Liver (tissue), 9 donors: Measurements from ENCODE around the gene ACAT2. TPM values are rescaled to one million over a fixed set of nuclear protein-coding genes. Genes with fewer than 3 reads are reported as not detected.

Experiments
- DNase-seq: peaks from one replicate; pipeline ENCODE4 v3.0.0-alpha.2; 2017; ENCODE audit warnings: low spot score
- H3K27ac ChIP-seq, 2 donors: one replicate each; pipeline ENCODE4 v1.7.0; 2013; ENCODE audit warnings: inconsistent platforms in 2 of 2, low read length in 2 of 2, control low read depth in 1 of 2, low read depth in 1 of 2, mild to moderate bottlenecking in 1 of 2
- H3K27me3 ChIP-seq, 4 donors: one replicate each; pipeline versions ENCODE4 v1.6.1 to v1.7.0; 2013; ENCODE audit warnings: low read length in 3 of 4, inconsistent platforms in 1 of 4, mild to moderate bottlenecking in 1 of 4, moderate library complexity in 1 of 4; ENCODE audit not compliant: control insufficient read depth in 4 of 4, insufficient read depth in 4 of 4
- H3K36me3 ChIP-seq, 4 donors: one replicate each; pipeline versions ENCODE4 v1.6.1 to v1.7.0; 2013; ENCODE audit warnings: low read length in 3 of 4, mild to moderate bottlenecking in 3 of 4, low read depth in 1 of 4, moderate library complexity in 1 of 4; ENCODE audit not compliant: control insufficient read depth in 4 of 4, insufficient read depth in 3 of 4
- H3K4me1 ChIP-seq, 4 donors: one replicate each; pipeline versions ENCODE4 v1.6.1 to v1.7.0; 2013; ENCODE audit warnings: low read length in 3 of 4, mild to moderate bottlenecking in 3 of 4, moderate library complexity in 1 of 4; ENCODE audit not compliant: control insufficient read depth in 4 of 4, insufficient read depth in 4 of 4
- H3K4me3 ChIP-seq, 3 donors: one replicate each; pipeline versions ENCODE4 v1.6.1 to v1.7.0; 2013; ENCODE audit warnings: low read length in 3 of 3, control low read depth in 1 of 3, low read depth in 1 of 3, mild to moderate bottlenecking in 1 of 3
- H3K9ac ChIP-seq, 2 donors: one replicate each; pipeline ENCODE4 v1.7.0; 2013; ENCODE audit warnings: low read length in 2 of 2, mild to moderate bottlenecking in 2 of 2, moderate library complexity in 2 of 2, control low read depth in 1 of 2, low read depth in 1 of 2
- H3K9me3 ChIP-seq, 4 donors: one replicate each; pipeline versions ENCODE4 v1.6.1 to v1.7.0; 2013; ENCODE audit warnings: low read length in 3 of 4; ENCODE audit not compliant: control insufficient read depth in 4 of 4
- ATF3 ChIP-seq: IDR thresholded peaks from 2 replicates; pipeline ENCODE4 v1.6.1; 2016; ENCODE audit warnings: antibody characterized with exemption
- CTCF ChIP-seq: fragments of 150-350 bp; IDR thresholded peaks from 2 replicates; pipeline ENCODE4 v1.5.1; 2017; ENCODE audit warnings: improper control_type of control experiment, low read depth, low read length; ENCODE audit not compliant: missing input control
- EGR1 ChIP-seq, 2 donors: IDR thresholded peaks; 2 replicates each; pipeline ENCODE4 v1.6.1; 2016 to 2018; ENCODE audit warnings: antibody characterized with exemption in 2 of 2, low read depth in 2 of 2
- FOXA1 ChIP-seq: IDR thresholded peaks from 2 replicates; pipeline ENCODE4 v1.6.1; 2016; ENCODE audit warnings: antibody characterized with exemption
- FOXA2 ChIP-seq: IDR thresholded peaks from 2 replicates; pipeline ENCODE4 v1.6.1; 2016; ENCODE audit warnings: antibody characterized with exemption
- GABPA ChIP-seq, 2 donors: IDR thresholded peaks in 1 of 2; conservative IDR thresholded peaks in 1 of 2; 2 replicates each; pipeline ENCODE4 v1.6.1; 2016; ENCODE audit warnings: antibody characterized with exemption in 2 of 2, mild to moderate bottlenecking in 1 of 2, moderate library complexity in 1 of 2
- HNF4A ChIP-seq, 2 donors: conservative IDR thresholded peaks; 2 replicates each; pipeline ENCODE4 v1.6.1; 2016; ENCODE audit warnings: antibody characterized with exemption in 2 of 2, mild to moderate bottlenecking in 2 of 2
- HNF4G ChIP-seq: IDR thresholded peaks from 2 replicates; pipeline ENCODE4 v1.6.1; 2016; ENCODE audit warnings: antibody characterized with exemption
- JUND ChIP-seq, 2 donors: IDR thresholded peaks; 2 replicates each; pipeline ENCODE4 v1.6.1; 2016; ENCODE audit warnings: antibody characterized with exemption in 2 of 2
- MAX ChIP-seq: IDR thresholded peaks from 2 replicates; pipeline ENCODE4 v1.6.1; 2016; ENCODE audit warnings: antibody characterized with exemption
- NR2F2 ChIP-seq: IDR thresholded peaks from 2 replicates; pipeline ENCODE4 v1.6.1; 2016; ENCODE audit warnings: antibody characterized with exemption
- RAD21 ChIP-seq, 2 donors: IDR thresholded peaks; 2 replicates each; pipeline ENCODE4 v1.6.1; 2016; ENCODE audit warnings: antibody characterized with exemption in 2 of 2, mild to moderate bottlenecking in 2 of 2
- REST ChIP-seq: IDR thresholded peaks from 2 replicates; pipeline ENCODE4 v1.6.1; 2016; ENCODE audit warnings: antibody characterized with exemption, mild to moderate bottlenecking
- RXRA ChIP-seq, 2 donors: IDR thresholded peaks; 2 replicates each; pipeline ENCODE4 v1.6.1; 2017 to 2018; ENCODE audit warnings: antibody characterized with exemption in 2 of 2, mild to moderate bottlenecking in 1 of 2
- SP1 ChIP-seq: IDR thresholded peaks from 2 replicates; pipeline ENCODE4 v1.6.1; 2018; ENCODE audit warnings: antibody characterized with exemption, mild to moderate bottlenecking
- TAF1 ChIP-seq: conservative IDR thresholded peaks from 2 replicates; pipeline ENCODE4 v1.6.1; 2016; ENCODE audit warnings: antibody characterized with exemption, mild to moderate bottlenecking
- YY1 ChIP-seq: IDR thresholded peaks from 2 replicates; pipeline ENCODE4 v1.6.1; 2016; ENCODE audit warnings: antibody characterized with exemption, mild to moderate bottlenecking
- ZBTB33 ChIP-seq: IDR thresholded peaks from 2 replicates; pipeline ENCODE4 v1.6.1; 2016; ENCODE audit warnings: antibody characterized with exemption
- WGBS: extraction: QIAGEN DNeasy Blood & Tissue Kit; methylation state at CpG from one replicate; pipeline ENCODE4 v1.1.7; 2013; 5-methylcytosine and 5-hydroxymethylcytosine counted together
- polyA plus RNA-seq, 2 donors: library from polyadenylated mRNA; stranded (reverse) in 1 of 2; unstranded in 1 of 2; fragments of 200-250 nt in 1 of 2; fragments of >200 nt in 1 of 2; fragmentation: Nextera tagmentation in 1 of 2; extraction: Ambion mirVana in 1 of 2; gene quantifications; one replicate each; pipeline versions ENCODE4 v1.2.1 to v1.2.3, GENCODE V29; 2013 to 2015
- total RNA-seq, 2 donors: library from RNA; depleted of rRNA; stranded (reverse); fragments of >200 nt; gene quantifications; one replicate each; pipeline ENCODE4 v1.2.3, GENCODE V29; 2014
- donor health status: healthy.
- donor health status: healthy.
- donor health status: healthy.
- donor health status: healthy.
- donor health status: healthy.

The ACAT2 gene
- total and polyA plus RNA-seq, 4 donors, result 68.2 to 116 (median 94.2) TPM

GRCh38 chr6:159788753-159789376 lies 27.0 kb downstream of the ACAT2 start:
- Histone ChIP-seq H3K9me3 (no peaks in the 10 kb centered on the region), H3K27me3 (no peaks in the 10 kb centered on the region), H3K36me3 (peaks cover 5 to 29% (median 26%) of the 10 kb centered on the region in 4 donors), H3K4me3 (peak overlapping the region; percentile 73 to 98 (median 97)), H3K27ac (peak overlapping the region; percentile 88 to 99), H3K9ac (peak overlapping the region; percentile 82 to 97), H3K4me1 (peaks cover 3 to 32% (median 25%) of the 10 kb centered on the region in 4 donors)
- DNase-seq, result peak; percentile 64
- TF ChIP-seq MAX (no peak), RAD21 (IDR thresholded peaks at IDR 0.05) (peak; percentile 30 to 37), RXRA (IDR thresholded peaks at IDR 0.05) (peak; percentile 82 to 84), CTCF (no peak), SP1 (peak; percentile 27), HNF4A (conservative IDR thresholded peaks at IDR 0.05) (peak in 1 of 2 donors; percentile 7), HNF4G (no peak), JUND (IDR thresholded peaks at IDR 0.05) (no peak)
- WGBS, result under 1% methylated on average over 60 of the region's 60 CpGs

- TF ChIP-seq CTCF (no peak), GABPA (IDR thresholded peaks at IDR 0.05 in 1 of 2, conservative IDR thresholded peaks at IDR 0.05 in 1 of 2) (peak; percentile 89 to 96), ATF3 (no peak), REST (peak; percentile 91), JUND (IDR thresholded peaks at IDR 0.05) (peak; percentile 55 to 67), RXRA (IDR thresholded peaks at IDR 0.05) (peak; percentile 63 to 80), EGR1 (IDR thresholded peaks at IDR 0.05; ENCODE audit: low read depth in 2 of 2) (peak; percentile 51 to 76), YY1 (peak; percentile 92), FOXA2 (peak; percentile 48), RAD21 (IDR thresholded peaks at IDR 0.05) (peak; percentile 23 to 45), MAX (peak; percentile 87), ZBTB33 (peak; percentile 69), NR2F2 (no peak), HNF4G (no peak), FOXA1 (peak; percentile 55), TAF1 (peak; percentile 91), HNF4A (conservative IDR thresholded peaks at IDR 0.05) (peak; percentile 51 to 55), SP1 (peak; percentile 80)
- Histone ChIP-seq H3K27me3 (no peaks in the 10 kb centered on the region), H3K27ac (peak within 1 kb of the TSS; percentile 99), H3K9ac (peak within 1 kb of the TSS; percentile 91 to 97), H3K4me3 (peak within 1 kb of the TSS; percentile 86 to 98 (median 97)), H3K4me1 (peaks cover 3 to 32% (median 25%) of the 10 kb centered on the region in 4 donors), H3K36me3 (peaks cover 5 to 26% (median 23%) of the 10 kb centered on the region in 4 donors), H3K9me3 (no peaks in the 10 kb centered on the region)
- WGBS, result under 1% methylated on average over 64 of the region's 64 CpGs
- peak; percentile 98 for DNase-seq
Observed at GRCh38 chr6:159789377-159790148, 27.7 kb downstream of the ACAT2 start, which contains the start of gene TCP1. Gene TCP1, minus strand, starts transcription at chr6:159789602. Its CDS starts 134 bp downstream, at chr6:159789468.
